Mammary epithelial cell (primary cell): Measurements from ENCODE around the gene ZNF169.

Source experiments
- CTCF ChIP-seq, 2 donors: IDR thresholded peaks in 1 of 2; conservative IDR thresholded peaks in 1 of 2; 2 replicates each; pipeline ENCODE4 v1.5.1; 2011 to 2012; ENCODE audit warnings: inconsistent platforms in 2 of 2, low read length in 2 of 2, mild to moderate bottlenecking in 2 of 2, control low read depth in 1 of 2, low read depth in 1 of 2; ENCODE audit not compliant: insufficient read depth in 1 of 2; ENCODE audit errors: extremely low read depth in 1 of 2
- EZH2 ChIP-seq: IDR thresholded peaks from 2 replicates; pipeline ENCODE4 v1.6.1; 2012; ENCODE audit warnings: low read length, inconsistent platforms, borderline replicate concordance

DNA sequence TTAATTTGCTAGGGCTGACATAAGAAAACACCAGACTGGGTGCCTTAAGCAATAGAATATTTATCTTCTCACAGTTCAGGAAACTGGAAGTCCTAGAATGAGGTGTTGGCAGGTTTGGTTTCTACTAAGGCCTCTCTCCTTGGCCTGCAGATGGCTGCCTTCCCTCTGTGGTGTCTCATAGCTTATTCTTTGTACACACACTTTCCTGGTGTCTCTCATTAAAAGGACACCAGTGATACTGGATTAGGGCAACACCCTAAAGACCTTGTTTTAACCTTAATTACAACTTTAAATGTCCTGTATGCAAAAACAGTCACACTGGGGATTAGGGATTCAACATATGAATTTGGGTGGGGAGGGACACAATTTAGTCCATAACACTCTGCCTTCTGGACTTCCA, 44.2 kb downstream of the ZNF169 start:
- TF ChIP-seq CTCF (conservative IDR thresholded peaks at IDR 0.05 in 1 of 2, IDR thresholded peaks at IDR 0.05 in 1 of 2; ENCODE audit: extremely low read depth in 1 of 2, insufficient read depth in 1 of 2, low read depth in 1 of 2, low read length in 2 of 2) (no peak), EZH2 (no peak)
